ENCODE data around the gene TLR8. TPM values are rescaled to one million over a fixed set of nuclear protein-coding genes. Genes with fewer than 3 reads are reported as not detected.

TLR8 gene
- total and polyA plus RNA-seq, 2 experiments from 2014 or later = not detected

- Histone ChIP-seq H4K20me1 (replicated peaks; ENCODE audit: insufficient read depth) (no peaks in the 10 kb centered on the region), H2AFZ (no peak overlapping the region), H3K36me3 (ENCODE audit: insufficient read depth) (no peaks in the 10 kb centered on the region), H3K27me3 (ENCODE audit: insufficient read depth) (no peaks in the 10 kb centered on the region), H3K4me2 (no peak overlapping the region), H3K9me2 (ENCODE audit: insufficient read depth) (no peaks in the 10 kb centered on the region), H3K79me2 (replicated peaks; ENCODE audit: insufficient read depth) (no peaks in the 10 kb centered on the region), H3K27ac (ENCODE audit: low read depth) (no peak overlapping the region), H3K4me1 (ENCODE audit: insufficient read depth) (peaks cover under 1% of the 10 kb centered on the region; the same call in 1 of the 2 replicates), H3K4me3 (no peak overlapping the region), H3F3A (replicated peaks; ENCODE audit: low read depth) (no peaks in the 10 kb centered on the region)
- TF ChIP-seq, protein P1, sequence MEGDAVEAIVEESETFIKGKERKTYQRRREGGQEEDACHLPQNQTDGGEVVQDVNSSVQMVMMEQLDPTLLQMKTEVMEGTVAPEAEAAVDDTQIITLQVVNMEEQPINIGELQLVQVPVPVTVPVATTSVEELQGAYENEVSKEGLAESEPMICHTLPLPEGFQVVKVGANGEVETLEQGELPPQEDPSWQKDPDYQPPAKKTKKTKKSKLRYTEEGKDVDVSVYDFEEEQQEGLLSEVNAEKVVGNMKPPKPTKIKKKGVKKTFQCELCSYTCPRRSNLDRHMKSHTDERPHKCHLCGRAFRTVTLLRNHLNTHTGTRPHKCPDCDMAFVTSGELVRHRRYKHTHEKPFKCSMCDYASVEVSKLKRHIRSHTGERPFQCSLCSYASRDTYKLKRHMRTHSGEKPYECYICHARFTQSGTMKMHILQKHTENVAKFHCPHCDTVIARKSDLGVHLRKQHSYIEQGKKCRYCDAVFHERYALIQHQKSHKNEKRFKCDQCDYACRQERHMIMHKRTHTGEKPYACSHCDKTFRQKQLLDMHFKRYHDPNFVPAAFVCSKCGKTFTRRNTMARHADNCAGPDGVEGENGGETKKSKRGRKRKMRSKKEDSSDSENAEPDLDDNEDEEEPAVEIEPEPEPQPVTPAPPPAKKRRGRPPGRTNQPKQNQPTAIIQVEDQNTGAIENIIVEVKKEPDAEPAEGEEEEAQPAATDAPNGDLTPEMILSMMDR (conservative IDR thresholded peaks at IDR 0.05; ENCODE audit: low read depth in 2 of 2) = peak; percentile 51 to 60; a peak in 3 of 4 replicates
- TF ChIP-seq NANOG (IDR thresholded peaks at IDR 0.05; ENCODE audit: borderline replicate concordance) = no peak
- Mint-ChIP-seq H3K9me3 (no peaks in the 10 kb centered on the region), H3K4me1 (peaks cover 2% of the 10 kb centered on the region; the same call in 2 of the 3 replicates), H3K4me3 (no peak overlapping the region), H3K27me3 (ENCODE audit: insufficient read depth, low read depth, poor library complexity) (no peaks in the 10 kb centered on the region), H3K27ac (no peak overlapping the region), H3K36me3 (ENCODE audit: low read depth) (no peaks in the 10 kb centered on the region)
- peak; percentile 38 for DNase-seq (ENCODE audit: low spot score)
- no peak for ATAC-seq
These were observed 12.1 kb upstream of the TLR8 start for GRCh38 chrX:12894074-12895030.

- Histone ChIP-seq H3K4me1 (ENCODE audit: insufficient read depth) (peaks cover 5% of the 10 kb centered on the region; the same call in 1 of the 2 replicates), H3K4me3 (no peak overlapping the region), H3K4me2 (no peak overlapping the region), H2AFZ (no peak overlapping the region), H3K79me2 (replicated peaks; ENCODE audit: insufficient read depth) (no peaks in the 10 kb centered on the region), H3K27me3 (ENCODE audit: insufficient read depth) (no peaks in the 10 kb centered on the region), H3K36me3 (ENCODE audit: insufficient read depth) (no peaks in the 10 kb centered on the region), H3F3A (replicated peaks; ENCODE audit: low read depth) (no peaks in the 10 kb centered on the region), H4K20me1 (replicated peaks; ENCODE audit: insufficient read depth) (no peaks in the 10 kb centered on the region), H3K9me2 (ENCODE audit: insufficient read depth) (no peaks in the 10 kb centered on the region), H3K27ac (ENCODE audit: low read depth) (no peak overlapping the region)
- Mint-ChIP-seq H3K27ac (no peak overlapping the region), H3K4me1 (peaks cover 13% of the 10 kb centered on the region; the same call in 2 of the 3 replicates), H3K9me3 (no peaks in the 10 kb centered on the region), H3K36me3 (ENCODE audit: low read depth) (no peaks in the 10 kb centered on the region), H3K4me3 (no peak overlapping the region), H3K27me3 (ENCODE audit: insufficient read depth, low read depth, poor library complexity) (no peaks in the 10 kb centered on the region)
- ATAC-seq (no peak), DNase-seq (ENCODE audit: low spot score) (no peak)
- TF ChIP-seq EZH2 (IDR thresholded peaks at IDR 0.05; ENCODE audit: low read depth, unreplicated experiment) (no peak), POLR2AphosphoS5 (IDR thresholded peaks at IDR 0.05; ENCODE audit: low read depth) (no peak), CREB1 (CRISPR knock-in tag; IDR thresholded peaks at IDR 0.05; ENCODE audit: low read depth) (no peak), NANOG (IDR thresholded peaks at IDR 0.05; ENCODE audit: borderline replicate concordance) (no peak), ETS1 (IDR thresholded peaks at IDR 0.05) (no peak), STAT1 (IDR thresholded peaks at IDR 0.05; ENCODE audit: unreplicated experiment) (no peak), ZNF114 (CRISPR knock-in tag; IDR thresholded peaks at IDR 0.05) (no peak), EZH2phosphoT487 (IDR thresholded peaks at IDR 0.05; ENCODE audit: unreplicated experiment) (no peak), ZNF331 (CRISPR knock-in tag; IDR thresholded peaks at IDR 0.05; ENCODE audit: low read depth) (no peak), JUNB (IDR thresholded peaks at IDR 0.05; ENCODE audit: unreplicated experiment) (no peak)
- TF ChIP-seq, protein P2, sequence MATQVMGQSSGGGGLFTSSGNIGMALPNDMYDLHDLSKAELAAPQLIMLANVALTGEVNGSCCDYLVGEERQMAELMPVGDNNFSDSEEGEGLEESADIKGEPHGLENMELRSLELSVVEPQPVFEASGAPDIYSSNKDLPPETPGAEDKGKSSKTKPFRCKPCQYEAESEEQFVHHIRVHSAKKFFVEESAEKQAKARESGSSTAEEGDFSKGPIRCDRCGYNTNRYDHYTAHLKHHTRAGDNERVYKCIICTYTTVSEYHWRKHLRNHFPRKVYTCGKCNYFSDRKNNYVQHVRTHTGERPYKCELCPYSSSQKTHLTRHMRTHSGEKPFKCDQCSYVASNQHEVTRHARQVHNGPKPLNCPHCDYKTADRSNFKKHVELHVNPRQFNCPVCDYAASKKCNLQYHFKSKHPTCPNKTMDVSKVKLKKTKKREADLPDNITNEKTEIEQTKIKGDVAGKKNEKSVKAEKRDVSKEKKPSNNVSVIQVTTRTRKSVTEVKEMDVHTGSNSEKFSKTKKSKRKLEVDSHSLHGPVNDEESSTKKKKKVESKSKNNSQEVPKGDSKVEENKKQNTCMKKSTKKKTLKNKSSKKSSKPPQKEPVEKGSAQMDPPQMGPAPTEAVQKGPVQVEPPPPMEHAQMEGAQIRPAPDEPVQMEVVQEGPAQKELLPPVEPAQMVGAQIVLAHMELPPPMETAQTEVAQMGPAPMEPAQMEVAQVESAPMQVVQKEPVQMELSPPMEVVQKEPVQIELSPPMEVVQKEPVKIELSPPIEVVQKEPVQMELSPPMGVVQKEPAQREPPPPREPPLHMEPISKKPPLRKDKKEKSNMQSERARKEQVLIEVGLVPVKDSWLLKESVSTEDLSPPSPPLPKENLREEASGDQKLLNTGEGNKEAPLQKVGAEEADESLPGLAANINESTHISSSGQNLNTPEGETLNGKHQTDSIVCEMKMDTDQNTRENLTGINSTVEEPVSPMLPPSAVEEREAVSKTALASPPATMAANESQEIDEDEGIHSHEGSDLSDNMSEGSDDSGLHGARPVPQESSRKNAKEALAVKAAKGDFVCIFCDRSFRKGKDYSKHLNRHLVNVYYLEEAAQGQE (IDR thresholded peaks at IDR 0.05; ENCODE audit: unreplicated experiment) = no peak
- TF ChIP-seq, protein P1 (conservative IDR thresholded peaks at IDR 0.05; ENCODE audit: low read depth in 2 of 2) = no peak
These were observed 10.6 kb upstream of the TLR8 start for GRCh38 chrX:12895866-12896265.

Measured in GM23338 (cell line).